GM19240 (cell line): Measurements from ENCODE around the gene SMOC2.

Experiments used
- DNase-seq: peaks from one replicate; pipeline ENCODE4 v3.0.0; 2011; ENCODE audit warnings: low spot score; ENCODE audit not compliant: insufficient read length

The SMOC2 gene

DNA sequence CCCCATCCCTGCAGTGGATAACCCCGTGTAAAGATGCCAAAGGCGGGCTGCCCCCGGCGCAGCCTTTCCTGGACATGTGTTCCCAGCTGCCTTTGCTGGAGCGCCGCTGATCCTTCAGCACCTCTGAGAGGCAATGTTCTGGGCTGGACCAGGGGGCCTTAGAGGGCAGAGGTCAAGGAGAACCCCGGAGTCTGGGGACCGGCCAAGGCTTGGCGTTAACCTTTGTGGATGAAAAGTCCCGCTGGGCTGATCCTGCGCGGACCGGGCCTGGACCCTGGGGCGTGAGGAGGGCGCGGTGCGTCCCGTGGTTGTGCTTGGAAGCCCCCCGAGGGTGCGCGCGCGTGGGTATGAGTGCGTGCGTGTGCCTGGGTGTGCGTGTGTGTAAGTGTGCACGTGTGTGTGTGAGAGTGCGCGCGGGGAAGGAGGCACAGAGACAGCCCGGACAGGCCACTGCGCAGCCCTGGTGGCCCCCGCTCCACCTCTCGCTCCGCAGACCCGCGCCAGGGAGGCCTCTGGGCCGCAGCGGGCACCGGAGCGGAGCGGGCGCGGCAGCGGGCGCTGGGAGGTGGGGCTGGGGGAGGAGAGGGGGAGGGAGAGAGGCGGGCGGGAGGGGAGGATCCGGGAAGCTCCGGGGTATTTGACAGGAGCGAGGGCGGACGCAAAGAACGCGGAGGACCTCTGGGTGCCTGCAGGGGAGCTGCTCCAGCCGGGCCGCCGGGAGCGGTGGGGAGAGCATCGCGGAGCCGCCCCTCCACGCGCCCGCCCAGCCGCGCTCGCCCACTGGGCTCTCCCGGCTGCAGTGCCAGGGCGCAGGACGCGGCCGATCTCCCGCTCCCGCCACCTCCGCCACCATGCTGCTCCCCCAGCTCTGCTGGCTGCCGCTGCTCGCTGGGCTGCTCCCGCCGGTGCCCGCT lies at the start of gene SMOC2:
Gene SMOC2 (plus strand): TSS at position 665 of the 914 bp plus-strand sequence. CDS start 187 bp downstream, at position 852.
- DNase-seq, result no peak

DNA sequence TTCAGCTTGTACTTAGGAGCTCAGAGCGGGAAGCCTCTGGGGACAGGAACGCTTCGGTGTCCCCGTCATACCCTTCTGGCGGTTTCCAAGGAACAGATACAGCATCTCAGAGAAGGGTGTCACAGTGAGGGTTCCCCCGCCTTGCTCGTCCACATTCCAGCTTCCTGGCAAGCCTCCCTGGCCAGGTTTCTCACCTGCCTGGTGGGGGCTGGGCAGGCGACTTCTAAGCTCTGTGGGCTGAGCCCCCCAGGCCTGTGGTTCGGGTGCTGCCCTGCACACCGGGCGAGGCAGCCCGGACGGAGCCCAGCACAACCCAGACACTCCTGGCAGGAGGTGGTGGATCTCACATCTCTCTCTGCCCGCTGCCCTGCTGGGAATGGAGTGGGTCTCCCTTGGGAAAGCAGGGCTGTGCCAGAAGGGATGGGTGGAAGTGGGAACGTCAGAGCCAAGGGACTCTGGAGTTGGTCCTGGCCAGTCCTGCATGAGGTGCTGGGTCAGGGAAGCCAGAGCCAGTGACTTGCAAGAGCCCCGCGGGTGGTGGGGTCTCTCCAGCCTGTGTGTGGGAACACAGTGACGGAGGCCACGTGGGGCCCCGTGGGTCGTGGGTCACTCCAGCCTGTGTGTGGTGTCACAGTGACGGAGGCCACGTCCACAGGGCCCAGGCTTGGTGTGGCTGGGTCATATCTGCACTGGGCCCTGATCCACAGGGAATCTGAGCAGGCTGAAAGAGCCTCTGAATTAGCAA lies 47.7 kb upstream of the SMOC2 start:
- DNase-seq, result no peak

DNA sequence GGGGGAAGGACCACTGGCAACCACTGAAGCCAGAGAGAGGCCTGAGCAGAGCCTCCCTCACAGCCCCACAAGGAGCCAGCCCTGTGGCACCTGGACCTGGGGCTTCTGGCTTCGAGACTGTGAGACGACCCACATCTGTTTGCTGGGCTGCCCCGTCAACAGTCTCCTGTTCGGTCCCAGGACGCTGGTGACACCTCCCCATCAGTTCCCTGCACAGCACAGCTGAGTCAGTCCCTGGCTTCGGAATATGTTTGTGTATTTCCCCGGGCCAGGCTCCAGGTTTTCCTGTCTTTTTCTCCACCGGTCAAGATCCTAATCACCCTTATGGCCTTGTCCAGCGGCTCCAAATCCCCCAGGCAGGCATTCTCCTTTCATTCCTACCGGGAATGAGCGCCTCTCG lies 46.4 kb upstream of the SMOC2 start:
- DNase-seq, result no peak

DNA sequence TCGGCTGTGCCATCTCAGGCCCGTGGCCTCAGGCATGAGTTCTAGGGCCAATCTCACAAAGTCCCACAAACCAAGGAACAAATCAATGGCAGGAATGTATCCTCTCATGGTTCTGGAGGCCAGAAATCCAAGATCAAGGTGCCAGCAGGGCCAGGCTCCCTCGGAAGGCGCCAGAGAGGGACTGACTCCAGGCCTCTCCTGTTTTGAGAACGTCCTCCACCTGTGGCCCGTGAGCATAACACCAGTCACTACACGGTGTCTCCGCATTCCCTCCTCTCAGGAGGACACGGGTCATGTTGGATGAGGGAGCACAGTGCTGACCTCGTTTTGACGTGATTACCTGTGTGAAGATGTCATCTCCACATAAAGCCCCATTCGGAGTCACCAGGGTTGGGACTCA lies 45.0 kb upstream of the SMOC2 start:
- DNase-seq, result no peak

DNA sequence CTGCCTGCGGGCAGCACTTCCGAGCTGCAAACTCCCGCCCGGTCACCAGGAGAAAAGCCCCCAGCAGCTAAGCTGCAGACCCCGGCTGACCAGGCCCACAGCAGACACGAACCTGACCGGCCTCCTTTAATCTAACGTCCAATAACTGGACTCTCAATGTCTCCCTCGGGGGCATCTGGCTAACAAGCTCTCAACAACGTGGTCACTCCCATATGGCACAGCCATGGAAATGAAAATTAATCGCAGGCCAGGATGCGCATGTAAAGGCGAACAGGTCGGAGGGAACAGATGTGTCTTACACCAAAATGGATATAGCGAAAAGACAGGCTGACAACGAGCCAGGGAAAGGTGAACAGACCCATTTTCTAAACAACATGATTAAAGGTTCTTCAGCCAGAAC lies 44.4 kb upstream of the SMOC2 start:
- no peak for DNase-seq

DNA sequence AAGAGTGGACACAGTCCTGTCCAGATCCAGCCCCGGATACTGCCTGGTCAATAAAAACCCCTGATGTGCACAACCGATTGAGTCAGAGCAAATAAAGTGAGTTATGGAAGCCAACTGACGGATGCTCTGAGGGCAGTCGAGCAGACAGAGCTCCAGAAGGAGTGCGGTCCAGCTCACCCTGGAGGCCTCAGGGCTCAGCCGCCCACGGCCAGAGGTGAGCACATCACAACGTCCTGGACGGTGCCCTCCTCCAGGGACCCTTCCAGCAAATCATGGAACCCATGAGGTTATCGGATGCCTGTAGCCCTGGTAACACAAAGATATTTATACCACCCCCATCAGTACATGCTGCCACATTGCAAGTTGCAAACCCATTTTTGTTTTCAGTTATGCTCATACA lies 44.0 kb upstream of the SMOC2 start:
- DNase-seq, result no peak

GRCh38 chr6:168400037-168400436 lies 40.9 kb upstream of the SMOC2 start:
- no peak for DNase-seq

DNA sequence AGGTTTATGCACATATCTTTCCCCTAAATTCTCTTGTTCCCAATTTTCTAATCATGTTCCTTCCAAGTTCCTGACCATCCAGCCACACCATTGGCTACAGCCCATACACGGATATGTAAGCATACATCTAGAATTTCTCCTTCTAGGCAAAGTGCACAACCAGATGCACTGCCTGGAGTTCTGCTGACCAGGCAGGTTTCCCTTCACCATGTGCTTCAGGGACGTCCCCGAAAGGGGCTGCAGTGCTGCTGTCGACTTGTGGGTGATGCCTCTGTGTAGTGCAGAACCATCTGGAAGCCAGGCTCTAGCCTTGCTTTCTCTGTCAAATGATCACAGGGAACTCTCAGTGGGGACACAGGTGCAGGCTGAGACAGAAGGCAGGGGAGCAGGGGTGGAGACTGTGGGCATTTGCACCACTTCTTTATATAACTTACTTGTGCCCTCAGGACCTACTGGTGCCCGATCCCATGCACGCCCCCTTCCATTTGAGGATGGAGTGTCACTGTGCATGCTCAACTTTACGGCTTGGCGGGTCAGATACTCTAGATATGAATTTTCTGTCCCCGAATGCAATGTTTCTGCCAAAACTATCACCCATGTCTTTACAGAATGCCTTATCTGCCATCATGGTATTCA lies 37.5 kb upstream of the SMOC2 start:
- DNase-seq, result no peak

DNA sequence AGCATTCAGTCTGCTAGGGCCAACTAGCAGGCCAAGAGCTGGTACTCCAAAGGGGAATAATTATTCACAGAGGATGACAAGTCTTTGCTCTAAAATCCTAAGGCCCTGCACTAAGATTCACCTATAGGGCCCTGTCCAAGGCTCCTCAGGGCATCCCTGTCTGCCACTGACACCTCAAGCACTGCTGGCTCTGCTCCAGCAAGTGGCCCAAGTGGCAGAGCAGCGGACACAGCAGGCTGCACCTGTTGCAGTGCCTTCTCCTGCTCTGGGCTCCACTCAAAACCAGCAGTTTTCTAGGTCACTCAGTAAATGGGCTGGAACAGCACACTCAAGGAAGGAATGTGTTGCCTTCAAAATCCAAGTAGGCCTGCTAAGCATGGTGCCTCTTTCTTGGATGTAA lies 36.4 kb upstream of the SMOC2 start:
- DNase-seq, result no peak

DNA sequence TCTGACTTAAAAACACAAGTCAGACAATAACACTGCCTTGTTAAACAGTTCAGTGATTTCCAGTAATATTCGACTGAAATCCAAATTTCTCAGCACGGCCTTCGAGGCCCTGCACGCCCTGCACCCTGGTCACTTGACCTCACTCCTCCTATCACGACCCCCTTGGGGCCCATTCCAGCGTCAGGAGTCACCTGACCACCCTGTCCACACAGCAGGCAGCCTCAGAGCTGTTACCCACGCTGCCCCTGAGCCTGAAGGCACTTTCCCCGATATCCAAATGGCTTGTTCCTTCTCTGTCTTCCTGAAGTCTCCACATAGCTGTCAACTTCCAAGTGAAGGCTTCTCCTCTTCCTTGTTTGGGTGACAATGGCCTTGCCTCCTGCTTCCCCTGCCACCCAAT lies 33.1 kb upstream of the SMOC2 start:
- DNase-seq, result no peak

DNA sequence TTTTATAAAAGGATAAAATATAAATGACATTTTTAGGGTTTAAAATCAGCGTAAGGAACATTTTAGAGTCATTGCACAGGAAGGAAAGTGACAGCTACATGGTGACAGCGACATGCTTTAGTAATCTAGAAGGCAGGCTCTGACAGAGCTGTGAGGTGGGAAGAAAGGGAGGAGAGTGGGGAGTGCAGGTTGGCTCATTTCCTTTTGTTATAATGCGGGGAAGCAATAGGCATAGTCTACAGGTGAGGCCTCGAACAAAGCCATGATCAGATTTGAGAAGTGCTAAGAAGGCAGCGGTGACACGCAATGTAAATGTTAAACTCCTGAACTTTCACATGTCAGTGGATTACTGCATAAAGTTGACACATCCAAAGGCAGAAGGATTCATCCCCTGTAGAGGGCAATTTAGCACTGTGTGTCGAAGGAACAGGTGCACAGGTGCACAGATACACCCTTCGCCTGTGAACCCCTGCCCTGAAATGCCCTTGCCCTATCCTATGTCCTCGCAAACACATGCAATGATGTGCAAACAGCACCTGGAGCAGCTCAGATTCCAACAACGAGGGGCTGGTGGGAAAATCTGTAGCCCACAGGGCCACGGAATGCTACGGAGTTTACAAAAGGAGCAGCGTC lies 32.4 kb upstream of the SMOC2 start:
- no peak for DNase-seq

- no peak for DNase-seq
These were observed 30.9 kb upstream of the SMOC2 start for GRCh38 chr6:168410035-168410434.

GRCh38 chr6:168410554-168411011 lies 30.4 kb upstream of the SMOC2 start:
- DNase-seq, result no peak

- no peak for DNase-seq
These were observed 29.9 kb upstream of the SMOC2 start for GRCh38 chr6:168411130-168411529.

DNA sequence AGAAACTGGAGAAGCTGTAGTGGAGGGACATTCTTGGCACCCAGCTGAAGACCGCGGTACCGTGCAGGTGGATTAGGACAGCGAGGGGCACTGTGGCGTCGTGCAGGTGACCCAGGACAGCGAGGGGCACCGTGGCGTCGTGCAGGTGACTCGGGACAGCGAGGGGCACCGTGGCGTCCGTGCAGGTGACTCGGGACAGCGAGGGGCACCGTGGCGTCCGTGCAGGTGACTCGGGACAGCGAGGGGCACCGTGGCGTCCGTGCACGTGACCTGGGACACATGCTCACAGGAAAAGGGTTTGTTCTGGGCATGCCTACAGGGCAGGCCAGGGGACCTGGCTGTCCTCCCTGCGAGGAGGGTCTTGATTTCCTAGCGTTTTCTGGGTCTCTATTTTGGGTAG lies 29.2 kb upstream of the SMOC2 start:
- no peak for DNase-seq

DNA sequence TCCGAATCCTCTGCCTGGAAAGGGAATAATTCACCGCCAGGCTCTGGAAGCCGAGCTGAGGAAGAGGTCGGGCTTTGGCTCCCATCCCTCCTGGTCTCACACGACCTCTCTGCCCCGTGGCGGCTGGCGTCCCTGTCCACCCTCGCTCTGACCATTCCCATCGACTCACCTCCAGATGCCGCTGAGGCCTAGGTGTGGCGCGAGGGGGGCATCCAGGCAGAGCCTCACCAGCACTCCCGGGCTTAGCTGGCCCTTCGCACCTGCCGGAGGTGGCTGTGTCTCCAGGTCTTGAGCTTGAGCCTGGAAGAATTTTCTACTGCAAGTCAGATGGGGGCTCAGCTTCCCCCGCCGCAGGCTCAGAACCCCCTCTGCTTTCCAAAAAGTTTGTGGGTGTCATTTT lies 28.5 kb upstream of the SMOC2 start:
- DNase-seq, result no peak

DNA sequence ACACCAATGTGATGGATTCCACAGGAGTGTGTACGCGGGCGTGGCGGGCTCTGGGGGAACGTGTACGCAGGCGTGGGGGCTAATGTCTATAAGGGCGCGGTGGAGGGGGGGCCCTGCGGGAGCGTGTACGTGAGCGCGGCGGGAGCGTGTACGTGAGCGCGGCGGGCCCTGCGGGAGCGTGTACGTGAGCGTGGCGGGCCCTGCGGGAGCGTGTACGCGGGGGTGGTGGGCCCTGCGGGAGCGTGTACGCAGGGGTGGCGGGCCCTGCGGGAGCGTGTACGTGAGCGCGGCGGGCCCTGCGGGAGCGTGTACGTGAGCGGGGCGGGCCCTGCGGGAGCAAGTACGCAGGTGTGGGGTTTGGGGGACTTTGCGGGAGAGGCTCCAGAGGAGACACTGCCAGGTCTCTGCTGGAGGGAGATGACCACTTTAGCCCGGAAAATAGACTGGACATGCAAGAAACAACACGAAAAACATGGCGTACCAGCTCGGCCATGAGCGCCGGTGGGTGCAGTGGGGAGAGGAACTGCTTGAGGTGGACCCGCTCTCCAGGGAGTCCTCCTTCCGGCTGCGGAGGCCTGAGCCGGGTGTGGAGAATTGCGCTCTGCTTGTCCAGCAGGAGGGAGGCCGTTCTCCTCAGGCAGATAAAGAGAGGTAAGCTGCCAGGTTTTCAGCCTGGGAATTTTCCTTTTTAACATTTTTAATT lies 27.8 kb upstream of the SMOC2 start:
- no peak for DNase-seq

- no peak for DNase-seq
These were observed 27.1 kb upstream of the SMOC2 start for GRCh38 chr6:168413856-168414255.

DNA sequence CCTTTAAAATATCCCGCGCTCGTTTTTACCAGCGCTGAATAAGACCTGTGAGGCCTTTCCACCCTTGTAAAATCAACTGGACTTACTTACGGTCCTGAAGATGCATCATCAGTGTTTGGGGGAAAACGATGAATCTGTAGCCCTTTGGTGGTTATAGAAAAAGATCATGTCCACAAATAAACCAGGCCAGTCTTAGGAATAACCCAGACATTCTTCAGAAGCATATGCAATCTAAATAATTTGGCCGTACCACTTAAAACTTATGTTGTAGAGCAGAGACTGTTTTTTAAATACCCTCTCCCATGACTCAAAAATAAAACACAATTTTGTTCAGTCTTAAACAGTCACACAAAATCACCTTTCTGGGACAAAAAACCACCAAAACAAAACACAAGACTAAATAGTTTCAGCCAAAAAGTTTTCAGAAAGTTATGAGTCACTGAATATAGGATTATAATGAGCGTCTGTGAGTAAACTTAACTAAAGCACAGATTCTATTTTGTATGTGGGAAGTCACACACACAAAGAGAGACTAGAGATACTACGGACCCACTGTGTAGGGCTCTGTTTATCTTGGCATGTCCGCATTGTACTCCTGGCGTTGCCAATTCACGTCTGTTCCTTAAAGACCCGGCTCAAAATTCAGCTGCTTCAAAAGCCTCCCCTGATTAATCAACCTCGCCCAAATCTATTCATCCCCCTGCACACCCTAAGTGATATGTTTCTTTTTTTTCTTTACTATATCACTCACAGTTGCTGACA lies 26.5 kb upstream of the SMOC2 start:
- no peak for DNase-seq
